ENCODE data around the gene BRD7.

DNA sequence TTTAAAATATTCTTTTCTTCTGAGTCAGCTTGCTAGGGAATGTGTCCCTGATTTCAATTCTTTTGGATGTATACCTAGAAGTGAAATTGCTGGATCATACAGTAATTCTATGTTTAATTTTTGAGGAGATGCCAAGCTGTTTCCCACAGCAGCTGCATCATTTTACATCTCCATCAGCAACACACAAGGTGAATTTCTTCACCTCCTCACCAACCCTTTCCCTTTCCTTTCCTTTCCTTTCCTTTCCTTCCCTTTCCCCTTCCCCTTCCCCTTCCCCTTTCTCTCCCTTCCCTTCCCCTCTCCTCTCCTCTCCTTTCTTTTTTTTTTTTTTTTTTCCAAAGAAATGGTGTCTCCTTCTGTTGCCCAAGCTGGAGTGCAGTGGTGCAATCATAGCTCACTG lies 45.4 kb upstream of the BRD7 start:
- TF ChIP-seq EZH2 (IDR thresholded peaks at IDR 0.05; ENCODE audit: borderline replicate concordance, low read depth, low read length, severe bottlenecking), result no peak
- TF ChIP-seq, protein P1, sequence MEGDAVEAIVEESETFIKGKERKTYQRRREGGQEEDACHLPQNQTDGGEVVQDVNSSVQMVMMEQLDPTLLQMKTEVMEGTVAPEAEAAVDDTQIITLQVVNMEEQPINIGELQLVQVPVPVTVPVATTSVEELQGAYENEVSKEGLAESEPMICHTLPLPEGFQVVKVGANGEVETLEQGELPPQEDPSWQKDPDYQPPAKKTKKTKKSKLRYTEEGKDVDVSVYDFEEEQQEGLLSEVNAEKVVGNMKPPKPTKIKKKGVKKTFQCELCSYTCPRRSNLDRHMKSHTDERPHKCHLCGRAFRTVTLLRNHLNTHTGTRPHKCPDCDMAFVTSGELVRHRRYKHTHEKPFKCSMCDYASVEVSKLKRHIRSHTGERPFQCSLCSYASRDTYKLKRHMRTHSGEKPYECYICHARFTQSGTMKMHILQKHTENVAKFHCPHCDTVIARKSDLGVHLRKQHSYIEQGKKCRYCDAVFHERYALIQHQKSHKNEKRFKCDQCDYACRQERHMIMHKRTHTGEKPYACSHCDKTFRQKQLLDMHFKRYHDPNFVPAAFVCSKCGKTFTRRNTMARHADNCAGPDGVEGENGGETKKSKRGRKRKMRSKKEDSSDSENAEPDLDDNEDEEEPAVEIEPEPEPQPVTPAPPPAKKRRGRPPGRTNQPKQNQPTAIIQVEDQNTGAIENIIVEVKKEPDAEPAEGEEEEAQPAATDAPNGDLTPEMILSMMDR (IDR thresholded peaks at IDR 0.05; ENCODE audit: extremely low read depth in 1 of 2, insufficient read depth in 1 of 2, low read depth in 1 of 2, low read length in 2 of 2), result no peak
- no peak for TF ChIP-seq POLR2A (IDR thresholded peaks at IDR 0.05; ENCODE audit: low read depth, low read length)
- no peak for TF ChIP-seq POLR2AphosphoS5 (IDR thresholded peaks at IDR 0.05; ENCODE audit: insufficient read depth, low read depth, low read length)
